Calu3 (cell line): Measurements from ENCODE around the gene VWCE. TPM values are rescaled to one million over a fixed set of nuclear protein-coding genes. Genes with fewer than 3 reads are reported as not detected.

Source experiments
- BruUV-seq: library from RNA; stranded (reverse); fragments of 400-500 nt; replicated peaks from 2 replicates; lab custom pipeline; 2021; lab: Mats Ljungman, UMichigan
- CTCF ChIA-PET: fragments of 300-600 bp; sonication (Branson Sonifier 250); formaldehyde crosslinking; loops from one replicate; lab custom pipeline; 2022; ENCODE audit warnings: antibody characterized with exemption; lab: Charles Lee
- DNase-seq: peaks from one replicate; pipeline ENCODE4 v3.0.0; 2022
- H3K27ac Mint-ChIP-seq: one replicate; pipeline ENCODE4 v1.8.0; 2022; ENCODE audit warnings: mixed read lengths; ENCODE audit not compliant: unreplicated experiment
- H3K27me3 Mint-ChIP-seq: one replicate; pipeline ENCODE4 v1.8.0; 2022; ENCODE audit warnings: mixed read lengths; ENCODE audit not compliant: unreplicated experiment
- H3K36me3 Mint-ChIP-seq: one replicate; pipeline ENCODE4 v1.8.0; 2022; ENCODE audit warnings: mild to moderate bottlenecking, moderate library complexity, mixed read lengths; ENCODE audit not compliant: insufficient read depth, unreplicated experiment
- H3K4me1 Mint-ChIP-seq: one replicate; pipeline ENCODE4 v1.8.0; 2022; ENCODE audit warnings: mild to moderate bottlenecking, low read depth, mixed read lengths; ENCODE audit not compliant: unreplicated experiment
- H3K4me3 Mint-ChIP-seq: one replicate; pipeline ENCODE4 v1.8.0; 2022; ENCODE audit warnings: mild to moderate bottlenecking, low read depth, moderate library complexity, mixed read lengths; ENCODE audit not compliant: unreplicated experiment
- H3K9me3 Mint-ChIP-seq: one replicate; pipeline ENCODE4 v1.8.0; 2022; ENCODE audit warnings: low read depth, mixed read lengths; ENCODE audit not compliant: unreplicated experiment
- intact Hi-C: fragments of 100-400 bp; cut with micrococcal nuclease; formaldehyde crosslinking; loops from one replicate; pipeline ENCODE4 v1.10.0; 2022; ENCODE audit not compliant: unreplicated experiment
- total RNA-seq: library from RNA; stranded (reverse); gene quantifications from 2 replicates; pipeline ENCODE4 v1.2.3, GENCODE V29; 2022
- TF ChIP-seq, protein P1 (sequence below): fragments of 200-600 bp; IDR thresholded peaks from one replicate; pipeline ENCODE4 v1.8.0; 2022; ENCODE audit warnings: antibody characterized with exemption; ENCODE audit not compliant: unreplicated experiment

The VWCE gene
- total RNA-seq, 1 experiment from 2014 or later = 0.66 TPM

DNA sequence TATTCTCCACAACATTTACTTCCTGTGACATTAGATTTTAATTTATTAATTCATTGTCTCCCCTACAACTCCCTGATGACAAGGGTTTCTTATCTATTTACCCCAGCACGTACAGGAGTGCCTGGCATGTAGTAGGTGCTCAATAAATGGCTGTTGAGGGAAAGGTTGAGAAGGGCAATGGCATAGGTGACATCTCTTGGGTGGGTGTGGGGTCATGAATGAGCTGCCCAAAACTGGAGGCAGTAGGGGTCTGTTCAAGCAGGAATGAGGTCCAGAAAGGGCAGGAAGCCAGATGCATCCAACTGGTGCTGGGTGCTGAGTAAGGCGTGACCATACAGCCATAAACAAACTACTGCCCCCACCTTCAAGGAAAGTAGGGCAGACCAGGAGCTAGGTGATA, 2.8 kb downstream of the VWCE start:
- no peak for DNase-seq
- H3K36me3 Mint-ChIP-seq = peaks cover 34% of the 10 kb centered on the region
- no peaks in the 10 kb centered on the region for H3K4me1 Mint-ChIP-seq
- peaks cover 42% of the 10 kb centered on the region for H3K27me3 Mint-ChIP-seq
- no peak overlapping the region for H3K27ac Mint-ChIP-seq
- no peak overlapping the region for H3K4me3 Mint-ChIP-seq
- TF ChIP-seq, protein P1, sequence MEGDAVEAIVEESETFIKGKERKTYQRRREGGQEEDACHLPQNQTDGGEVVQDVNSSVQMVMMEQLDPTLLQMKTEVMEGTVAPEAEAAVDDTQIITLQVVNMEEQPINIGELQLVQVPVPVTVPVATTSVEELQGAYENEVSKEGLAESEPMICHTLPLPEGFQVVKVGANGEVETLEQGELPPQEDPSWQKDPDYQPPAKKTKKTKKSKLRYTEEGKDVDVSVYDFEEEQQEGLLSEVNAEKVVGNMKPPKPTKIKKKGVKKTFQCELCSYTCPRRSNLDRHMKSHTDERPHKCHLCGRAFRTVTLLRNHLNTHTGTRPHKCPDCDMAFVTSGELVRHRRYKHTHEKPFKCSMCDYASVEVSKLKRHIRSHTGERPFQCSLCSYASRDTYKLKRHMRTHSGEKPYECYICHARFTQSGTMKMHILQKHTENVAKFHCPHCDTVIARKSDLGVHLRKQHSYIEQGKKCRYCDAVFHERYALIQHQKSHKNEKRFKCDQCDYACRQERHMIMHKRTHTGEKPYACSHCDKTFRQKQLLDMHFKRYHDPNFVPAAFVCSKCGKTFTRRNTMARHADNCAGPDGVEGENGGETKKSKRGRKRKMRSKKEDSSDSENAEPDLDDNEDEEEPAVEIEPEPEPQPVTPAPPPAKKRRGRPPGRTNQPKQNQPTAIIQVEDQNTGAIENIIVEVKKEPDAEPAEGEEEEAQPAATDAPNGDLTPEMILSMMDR = no peak
- intact Hi-C loops = no loop called here
- CTCF ChIA-PET = no interaction called here
- BruUV-seq = no TSS peak
- H3K9me3 Mint-ChIP-seq = no peaks in the 10 kb centered on the region

DNA sequence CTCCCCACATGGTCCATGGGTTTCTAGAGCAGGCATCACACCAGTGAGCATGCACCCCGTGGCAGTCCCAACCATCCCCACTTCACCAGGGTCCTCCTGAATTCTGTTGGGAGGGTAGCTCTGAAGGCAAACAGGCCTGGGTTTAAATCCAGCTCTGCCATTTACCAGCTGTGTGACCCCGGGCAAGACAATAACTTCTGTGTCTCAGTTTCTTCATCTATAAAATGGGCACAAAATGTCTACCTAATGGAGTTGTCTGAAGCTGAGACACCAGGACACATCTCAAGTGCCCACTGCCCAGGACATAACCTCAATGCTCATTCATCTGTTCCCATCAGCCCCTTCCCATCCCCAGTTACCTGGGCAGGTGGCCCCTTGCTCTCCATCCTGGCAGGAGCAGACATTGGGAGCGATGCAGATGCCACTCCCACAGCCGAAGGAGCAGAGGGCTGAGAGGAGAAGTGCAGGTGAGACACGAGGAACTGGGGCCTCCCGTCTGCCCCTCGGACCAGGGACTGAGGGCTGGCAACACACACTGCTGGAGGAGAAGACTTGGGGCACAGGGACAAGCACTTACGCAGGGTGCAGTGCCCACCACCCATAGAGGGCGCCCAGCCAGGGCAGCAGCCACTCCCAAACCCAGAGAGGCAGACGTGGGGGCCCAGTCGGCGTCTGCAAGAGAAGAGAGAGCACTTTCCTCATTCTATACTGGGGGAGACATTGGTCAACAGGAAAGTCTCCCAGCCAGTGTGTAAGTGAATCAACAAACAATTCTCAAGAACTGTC, 4.0 kb downstream of the VWCE start:
- intact Hi-C loops = no loop called here
- Mint-ChIP-seq H3K9me3 (no peaks in the 10 kb centered on the region), H3K36me3 (peaks cover 24% of the 10 kb centered on the region), H3K4me1 (no peaks in the 10 kb centered on the region), H3K27me3 (peaks cover 47% of the 10 kb centered on the region), H3K4me3 (no peak overlapping the region), H3K27ac (no peak overlapping the region)
- CTCF ChIA-PET = interaction anchor here (0.6 to 1.0 kb wide), 2 partner anchors 13 to 19 kb away, joined by 3 to 5 read pairs; no protein-coding TSS in a partner anchor
- BruUV-seq = no TSS peak
- TF ChIP-seq, protein P1 = no peak
- DNase-seq = peak; percentile 33

DNA sequence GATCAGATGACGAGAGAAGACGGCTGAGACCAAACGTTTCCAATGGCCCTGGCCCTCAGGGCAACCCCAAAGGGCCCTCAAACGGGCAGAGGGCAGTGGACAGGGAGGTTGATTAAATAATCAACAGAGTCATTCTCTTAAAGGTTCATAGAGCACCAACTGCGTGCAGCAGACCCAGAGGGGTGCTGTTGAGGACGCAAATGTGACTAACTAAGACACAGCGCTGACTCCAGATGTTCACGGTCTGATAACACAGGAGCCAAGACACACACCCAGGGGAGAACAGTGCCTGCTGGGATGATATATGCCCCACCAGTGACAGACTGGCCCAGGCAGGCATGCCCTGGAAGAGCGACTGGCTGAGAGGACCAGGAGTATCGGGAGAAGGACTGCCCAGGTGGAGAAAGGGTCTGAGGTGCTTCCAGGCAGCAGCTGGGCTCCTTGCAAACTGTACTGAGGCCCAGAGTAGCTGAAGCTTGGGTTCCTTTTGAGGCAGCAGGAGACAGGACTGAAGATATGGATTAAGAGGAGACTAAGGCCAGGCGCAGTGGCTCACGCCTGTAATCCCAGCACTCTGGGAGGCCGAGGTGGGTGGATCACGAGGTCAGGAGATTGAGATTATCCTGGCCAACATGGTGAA, 7.7 kb downstream of the VWCE start:
- BruUV-seq = no TSS peak
- no peaks in the 10 kb centered on the region for H3K4me1 Mint-ChIP-seq

DNA sequence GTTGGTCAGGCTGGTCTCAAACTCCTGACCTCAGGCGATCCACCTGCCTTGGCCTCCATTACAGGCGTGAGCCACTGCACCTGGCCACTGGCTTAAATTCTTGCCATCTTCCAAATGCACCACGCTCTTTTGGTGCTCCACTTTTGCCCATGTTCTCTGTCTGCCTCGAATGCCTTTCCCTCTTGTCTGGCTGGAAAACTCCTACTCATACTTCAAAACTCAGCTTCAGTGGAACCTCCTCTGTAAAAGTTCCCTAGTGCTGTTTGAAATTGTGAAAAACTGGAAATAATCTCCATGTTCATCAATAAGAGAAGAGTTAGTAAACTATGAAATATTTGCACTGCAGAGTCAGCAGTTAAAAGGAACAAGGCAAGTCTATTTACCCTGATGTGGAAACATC, 11.5 kb downstream of the VWCE start:
- H3K27ac Mint-ChIP-seq = no peak overlapping the region
- CTCF ChIA-PET = no interaction called here
- intact Hi-C loops = no loop called here
- TF ChIP-seq, protein P1 = no peak
- H3K9me3 Mint-ChIP-seq = no peaks in the 10 kb centered on the region
- DNase-seq = no peak
- H3K36me3 Mint-ChIP-seq = no peaks in the 10 kb centered on the region
- H3K27me3 Mint-ChIP-seq = peaks cover 52% of the 10 kb centered on the region
- H3K4me3 Mint-ChIP-seq = no peak overlapping the region
- BruUV-seq = no TSS peak
- H3K4me1 Mint-ChIP-seq = no peaks in the 10 kb centered on the region

More for the DNA sequence above, 7.7 kb downstream of the VWCE start:
- TF ChIP-seq, protein P1 = no peak
- no peaks in the 10 kb centered on the region for H3K36me3 Mint-ChIP-seq
- CTCF ChIA-PET = no interaction called here
- no peaks in the 10 kb centered on the region for H3K9me3 Mint-ChIP-seq
- intact Hi-C loops = no loop called here
- DNase-seq = no peak
- H3K27ac Mint-ChIP-seq = no peak overlapping the region
- no peak overlapping the region for H3K4me3 Mint-ChIP-seq
- H3K27me3 Mint-ChIP-seq = peaks cover 49% of the 10 kb centered on the region
